Panc1 (cell line): ENCODE results near the gene RANBP6. TPM values are rescaled to one million over a fixed set of nuclear protein-coding genes. Genes with fewer than 3 reads are reported as not detected.

Experiments
- ATAC-seq: fragments of 200-7000 bp; cut with Tn5 transposase; 2 replicates; pipeline ENCODE4 v1.9.1; 2020; ENCODE audit warnings: mild to moderate bottlenecking, moderate library complexity
- BruUV-seq: library from RNA; stranded (reverse); fragments of 400-500 nt; replicated peaks from 2 replicates; lab custom pipeline; 2021; lab: Mats Ljungman, UMichigan
- CTCF ChIA-PET: fragments of 300-600 bp; sonication (Branson Sonifier 250); formaldehyde crosslinking; loops from one replicate; lab custom pipeline; 2022; ENCODE audit warnings: antibody characterized with exemption; lab: Charles Lee
- POLR2A ChIA-PET: fragments of 300-600 bp; sonication (Branson Sonifier 250); formaldehyde crosslinking; loops from one replicate; lab custom pipeline; 2022; ENCODE audit warnings: antibody characterized with exemption; lab: Charles Lee
- DNase-seq: peaks from one replicate; pipeline ENCODE4 v3.0.0-alpha.2; 2010; ENCODE audit warnings: low read depth, low spot score
- H3K27ac ChIP-seq: 2 replicates; pipeline ENCODE4 v1.5.1; 2011; ENCODE audit warnings: mild to moderate bottlenecking, low read length, inconsistent platforms
- H3K27me3 ChIP-seq: fragments of 200-500 bp; sonication (Bioruptor generic); 2 replicates; pipeline ENCODE4 v1.6.0; 2014; ENCODE audit warnings: low read length, inconsistent platforms; ENCODE audit not compliant: control insufficient read depth, insufficient read depth
- H3K36me3 ChIP-seq: fragments of 200-500 bp; sonication (Bioruptor generic); 2 replicates; pipeline ENCODE4 v1.5.1; 2014; ENCODE audit warnings: inconsistent platforms, mild to moderate bottlenecking, low read length, moderate library complexity; ENCODE audit not compliant: control insufficient read depth, insufficient read depth
- H3K4me1 ChIP-seq: 2 replicates; pipeline ENCODE4 v1.5.1; 2011; ENCODE audit warnings: inconsistent platforms, mild to moderate bottlenecking, low read length, moderate library complexity; ENCODE audit not compliant: control insufficient read depth, insufficient read depth
- H3K4me3 ChIP-seq, 2 experiments: 2 replicates each; pipeline ENCODE4 v1.5.1; 2011 to 2012; ENCODE audit warnings: low read depth in 2 of 2, low read length in 2 of 2, mild to moderate bottlenecking in 2 of 2, inconsistent platforms in 1 of 2, moderate library complexity in 1 of 2
- H3K9me3 ChIP-seq: fragments of 200-500 bp; sonication (Bioruptor generic); 2 replicates; pipeline ENCODE4 v1.5.1; 2014; ENCODE audit warnings: low read depth, mild to moderate bottlenecking, inconsistent platforms, low read length, moderate library complexity; ENCODE audit not compliant: control insufficient read depth, insufficient read depth
- CTCF ChIP-seq: fragments of 450-650 bp; IDR thresholded peaks from 2 replicates; pipeline ENCODE4 v1.5.1; 2017; ENCODE audit warnings: mild to moderate bottlenecking
- POLR2AphosphoS5 ChIP-seq: IDR thresholded peaks from 2 replicates; pipeline ENCODE4 v1.6.1; 2012; ENCODE audit warnings: mild to moderate bottlenecking, low read depth, low read length, moderate library complexity
- REST ChIP-seq, 2 experiments: IDR thresholded peaks; 2 replicates each; pipeline ENCODE4 v1.6.1; 2011 to 2012; ENCODE audit warnings: low read depth in 2 of 2, control low read depth in 1 of 2, low read length in 1 of 2, mild to moderate bottlenecking in 1 of 2, moderate library complexity in 1 of 2; ENCODE audit not compliant: insufficient read depth in 1 of 2
- SIN3A ChIP-seq: IDR thresholded peaks from 2 replicates; pipeline ENCODE4 v1.6.1; 2012; ENCODE audit warnings: low read depth, mild to moderate bottlenecking, low read length, moderate library complexity, borderline replicate concordance; ENCODE audit not compliant: insufficient read depth
- TCF7L2 ChIP-seq: IDR thresholded peaks from 2 replicates; pipeline ENCODE4 v1.6.1; 2011; ENCODE audit warnings: mild to moderate bottlenecking, low read depth, low read length, inconsistent platforms
- in situ Hi-C: cut with HindIII; loops from 2 replicates; pipeline ENCODE4 v1.10.0; 2016; ENCODE audit warnings: low sequenced_read_pairs, low pct_unique_long_range_greater_than_20kb
- intact Hi-C: fragments of 100-400 bp; cut with micrococcal nuclease; formaldehyde crosslinking; loops from one replicate; pipeline ENCODE4 v1.10.0; 2022; ENCODE audit not compliant: unreplicated experiment
- microRNA-seq: library from miRNA; unstranded; fragments of <30 nt; microRNA quantifications from one replicate; pipeline ENCODE4 v1.1.0, GENCODE V29; 2020; ENCODE audit not compliant: unreplicated experiment
- total RNA-seq: library from RNA; stranded (reverse); gene quantifications from one replicate; pipeline ENCODE4 v1.2.1, GENCODE V29; 2021; ENCODE audit not compliant: unreplicated experiment

RANBP6 gene
- total RNA-seq, 1 experiment from 2014 or later = 3.9 TPM

- no TSS peak for BruUV-seq
- ChIA-PET CTCF (no interaction called here), POLR2A (no interaction called here)
- Histone ChIP-seq H3K9me3 (no peaks in the 10 kb centered on the region), H3K4me1 (no peaks in the 10 kb centered on the region), H3K36me3 (no peaks in the 10 kb centered on the region), H3K27me3 (no peaks in the 10 kb centered on the region), H3K4me3 (no peak overlapping the region), H3K27ac (no peak overlapping the region)
- ATAC-seq (no peak), DNase-seq (no peak)
- TF ChIP-seq POLR2AphosphoS5 = no peak
- TF ChIP-seq SIN3A = no peak
- no peak for TF ChIP-seq REST (IDR thresholded peaks at IDR 0.05; ENCODE audit: insufficient read depth in 1 of 2, low read depth in 2 of 2, low read length in 1 of 2)
- TF ChIP-seq TCF7L2 = no peak
- no peak for TF ChIP-seq CTCF
- in situ Hi-C loops (no loop called here), intact Hi-C loops (no loop called here)
These were observed 43.7 kb downstream of the RANBP6 start for GRCh38 chr9:5971740-5972139.

Small RNAs within 50 kb of the gene (microRNA-seq; reads per million reads assigned to microRNA genes)
- 4.8 reads per million, percentile 11 among the genes with 10 or more reads in this experiment for gene MIR4665

Other genes starting within 250 kb of the RANBP6 start
- 38.4 TPM for gene ERMP1, start 182.5 kb downstream of the RANBP6 start, total RNA-seq
- gene MLANA, start 124.7 kb downstream of the RANBP6 start, total RNA-seq = not detected
- not detected for gene IL33, start 200.2 kb upstream of the RANBP6 start, total RNA-seq